Thyroid gland (tissue), 4 donors: ENCODE data around the gene PLA2G3.

ENCODE experiments used
- CTCF ChIP-seq, 6 experiments: fragments of 200-600 bp in 3 of 6; fragments of 450-650 bp in 3 of 6; sonication (generic) in 3 of 6; IDR thresholded peaks; one replicate each; pipeline ENCODE4 v1.5.1; 2016 to 2019; ENCODE audit warnings: antibody characterized with exemption in 6 of 6, mild to moderate bottlenecking in 2 of 6, inconsistent platforms in 1 of 6, moderate library complexity in 1 of 6
- POLR2A ChIP-seq, 2 donors: fragments of 450-650 bp; IDR thresholded peaks; one replicate each; pipeline ENCODE4 v1.6.1; 2017; ENCODE audit warnings: antibody characterized with exemption in 2 of 2, mild to moderate bottlenecking in 2 of 2, moderate library complexity in 1 of 2

DNA sequence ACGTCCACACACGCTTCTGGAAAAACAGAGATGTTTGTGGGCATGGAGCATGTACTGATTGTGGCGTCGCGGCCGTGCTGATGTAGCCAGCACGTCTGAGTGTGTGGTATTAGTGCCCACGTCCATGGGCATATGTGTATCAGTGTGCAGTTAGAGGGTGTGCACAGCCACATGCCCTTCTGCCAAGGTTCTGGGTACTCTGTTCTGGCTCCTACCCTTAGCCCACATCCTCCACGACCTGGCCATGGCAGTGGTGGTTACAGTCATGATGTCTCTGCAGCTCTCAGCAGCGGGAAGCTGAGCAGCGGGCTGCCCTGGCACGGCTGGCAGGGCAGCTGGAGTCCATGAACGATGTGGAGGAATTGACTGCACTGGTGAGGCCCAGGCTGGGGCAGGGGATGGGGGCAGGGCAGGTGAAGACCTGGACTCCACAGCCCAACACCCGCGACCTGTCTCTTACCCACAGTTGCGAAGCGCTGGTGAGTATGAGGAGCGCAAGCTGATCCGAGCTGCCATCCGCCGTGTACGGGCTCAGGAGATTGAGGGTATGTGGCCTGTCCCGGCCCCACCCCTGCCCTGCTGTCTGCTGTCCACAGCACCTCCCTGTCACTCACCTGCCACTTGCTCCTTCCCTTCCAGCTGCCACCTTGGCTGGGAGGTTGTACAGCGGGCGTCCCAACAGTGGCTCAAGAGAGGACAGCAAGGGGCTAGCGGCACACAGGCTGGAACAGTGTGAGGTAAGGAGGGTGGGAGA is 51.9 kb downstream of the PLA2G3 start:
- TF ChIP-seq CTCF (IDR thresholded peaks at IDR 0.05): no peak
- TF ChIP-seq POLR2A (IDR thresholded peaks at IDR 0.05): no peak
